DMS 273 (cell line): ENCODE data around the gene PPM1A.
"Not testable (repeated sequence)": the region's sequence is repeated elsewhere in the genome, so short reads cannot be mapped to it uniquely, and the experiment has no call there.

Source experiments
- DNase-seq: peaks from one replicate; lab custom pipeline; 2025; ENCODE audit not compliant: unreplicated experiment; lab: John Stamatoyannopoulos, UW

The PPM1A gene

DNA sequence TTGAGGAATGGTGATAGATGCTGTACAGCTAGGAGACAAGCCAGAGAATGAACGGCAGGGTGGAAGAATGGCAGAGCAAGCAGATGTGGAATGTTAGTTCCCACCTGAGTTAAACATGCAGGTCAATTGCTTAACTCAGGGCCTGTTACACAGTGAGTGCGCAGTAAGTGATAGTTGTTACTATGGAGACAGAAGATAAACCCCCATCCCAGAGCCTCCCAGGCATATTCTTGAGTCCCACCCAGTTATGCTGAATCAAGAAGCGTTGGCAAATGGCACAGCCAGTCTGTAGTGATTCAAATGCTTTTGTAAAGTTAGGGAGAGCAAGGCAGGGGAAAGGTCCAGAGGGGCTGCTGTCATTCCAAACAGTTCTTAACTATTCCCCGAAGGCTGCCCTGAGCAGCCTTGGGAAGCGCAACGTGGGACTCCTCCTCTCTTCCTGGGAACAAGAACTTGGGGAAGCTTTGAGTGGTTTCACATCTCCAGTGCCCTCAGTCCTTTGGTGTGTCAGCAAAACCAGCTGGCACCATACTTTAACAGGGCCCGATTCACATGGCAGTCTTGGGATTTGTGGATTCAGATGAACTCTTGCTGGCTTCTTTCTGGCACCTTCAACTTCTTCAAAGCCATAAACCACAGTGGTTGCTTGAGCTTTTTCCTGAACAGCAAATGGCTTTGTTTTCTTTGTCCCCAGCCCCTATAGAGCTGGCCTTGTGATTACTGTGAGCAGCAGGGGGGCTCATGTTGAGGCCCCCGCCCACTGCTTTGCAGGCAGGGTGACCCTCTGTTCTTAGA lies 66.4 kb downstream of the PPM1A start:
- DNase-seq = no peak

DNA sequence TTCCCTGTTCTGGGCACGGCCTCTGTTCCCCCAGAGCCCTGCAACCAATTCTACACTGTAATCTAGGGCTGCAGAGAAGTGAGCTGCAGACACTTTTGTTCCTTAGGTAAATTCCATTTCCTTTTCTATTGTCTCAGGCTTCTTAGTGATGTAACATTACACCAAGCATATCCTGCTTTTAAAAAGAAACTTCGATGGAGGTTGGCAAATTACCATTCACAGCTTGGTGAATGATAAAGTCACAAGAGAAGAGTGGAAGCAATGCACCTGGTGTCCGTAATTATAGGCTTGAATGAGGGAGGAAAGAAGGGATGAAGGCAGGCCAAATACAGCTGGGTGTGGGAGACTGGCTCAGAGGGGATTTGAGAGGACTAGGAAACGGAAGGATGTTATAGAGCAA lies 68.6 kb downstream of the PPM1A start:
- DNase-seq = no peak

DNA sequence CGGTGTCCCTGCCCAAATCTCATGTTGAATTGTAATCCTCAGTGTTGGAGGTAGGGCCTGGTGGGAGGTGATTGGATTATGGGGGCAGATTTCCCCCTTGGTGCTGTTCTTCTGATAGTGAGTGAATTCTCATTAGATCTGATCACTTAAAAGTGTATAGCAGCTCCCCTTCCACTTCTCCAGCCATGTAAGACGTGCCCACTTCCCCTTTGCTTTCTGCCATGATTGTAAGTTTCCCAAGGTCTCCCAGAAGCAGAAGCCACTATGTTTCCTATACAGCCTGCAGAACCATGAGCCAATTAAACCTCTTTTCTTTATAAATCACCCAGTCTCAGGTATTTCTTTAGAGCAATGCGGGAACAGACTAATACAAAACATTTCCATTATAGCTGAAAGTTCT lies 71.8 kb downstream of the PPM1A start:
- DNase-seq = not testable (repeated sequence)

DNA sequence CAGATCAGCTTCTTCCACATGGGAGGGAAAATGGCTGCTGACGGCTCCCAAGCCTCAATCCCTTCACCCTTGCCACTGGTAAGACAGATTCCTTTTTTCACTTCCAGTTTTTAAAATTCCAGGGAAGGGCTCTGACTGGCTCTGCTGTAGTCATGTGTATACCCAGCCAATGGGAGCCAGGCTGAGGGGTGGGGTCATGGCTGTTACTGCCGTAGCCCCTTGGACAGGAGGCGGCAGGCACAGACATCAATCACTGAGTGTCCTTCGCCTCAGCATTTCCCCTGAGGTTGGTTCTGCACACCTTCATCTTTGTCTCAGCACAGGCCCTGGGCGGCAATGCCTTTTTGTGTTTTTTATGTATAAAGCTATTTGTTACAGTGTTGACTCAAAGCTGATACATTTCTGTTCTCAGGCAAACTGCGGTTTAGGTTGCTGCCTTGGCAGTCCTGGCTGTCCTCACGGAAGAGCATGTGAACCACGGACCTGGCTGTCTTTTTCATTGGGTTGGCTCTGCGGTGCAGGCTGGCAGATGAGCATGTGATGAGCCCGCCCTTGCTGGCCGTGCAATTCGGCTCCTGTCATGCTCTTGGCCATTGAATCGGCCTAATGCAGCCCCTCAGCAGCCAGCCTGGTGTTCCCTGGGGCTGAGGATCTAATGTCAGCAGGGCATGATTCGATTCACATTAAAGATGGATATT lies 74.3 kb downstream of the PPM1A start:
- no peak for DNase-seq

DNA sequence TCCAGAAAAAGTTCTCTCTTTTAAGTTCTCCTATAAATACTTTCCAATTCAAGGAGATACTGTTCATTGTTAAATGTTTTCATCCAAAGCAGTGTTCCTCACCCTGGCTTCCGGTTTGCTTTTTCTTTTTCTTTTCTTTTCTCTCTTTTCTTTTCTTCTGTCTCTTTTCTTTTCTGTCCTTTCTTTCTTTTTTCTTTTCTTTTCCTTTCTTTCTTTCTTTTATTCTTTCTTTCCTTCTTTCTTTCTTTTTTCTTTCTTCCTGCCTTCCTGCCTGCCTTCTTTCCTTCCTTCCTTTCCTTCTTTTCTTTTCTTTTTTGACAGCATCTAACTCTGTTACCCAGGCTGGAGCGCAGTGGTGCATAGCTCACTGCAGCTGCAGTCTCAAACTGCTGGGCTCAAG lies 75.8 kb downstream of the PPM1A start:
- DNase-seq = no peak

DNA sequence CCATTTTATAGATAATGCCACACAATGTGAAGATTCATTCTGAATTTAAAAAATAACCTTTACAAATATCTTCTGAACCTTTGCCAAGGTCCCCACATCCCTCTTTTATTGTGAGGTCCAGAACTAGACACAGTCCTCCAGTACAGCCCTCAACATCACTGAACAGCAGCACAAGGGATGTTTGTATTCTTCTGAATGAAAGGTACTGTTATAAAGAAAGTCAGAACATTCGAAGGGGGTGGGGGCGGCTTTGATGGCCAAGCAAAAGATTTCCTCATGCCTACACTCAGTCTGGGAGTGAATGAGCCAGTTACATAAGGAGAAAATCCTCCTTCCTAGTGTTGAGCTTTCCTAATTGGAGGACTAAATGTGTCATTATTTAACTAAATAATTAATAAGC lies 77.3 kb downstream of the PPM1A start:
- no peak for DNase-seq

DNA sequence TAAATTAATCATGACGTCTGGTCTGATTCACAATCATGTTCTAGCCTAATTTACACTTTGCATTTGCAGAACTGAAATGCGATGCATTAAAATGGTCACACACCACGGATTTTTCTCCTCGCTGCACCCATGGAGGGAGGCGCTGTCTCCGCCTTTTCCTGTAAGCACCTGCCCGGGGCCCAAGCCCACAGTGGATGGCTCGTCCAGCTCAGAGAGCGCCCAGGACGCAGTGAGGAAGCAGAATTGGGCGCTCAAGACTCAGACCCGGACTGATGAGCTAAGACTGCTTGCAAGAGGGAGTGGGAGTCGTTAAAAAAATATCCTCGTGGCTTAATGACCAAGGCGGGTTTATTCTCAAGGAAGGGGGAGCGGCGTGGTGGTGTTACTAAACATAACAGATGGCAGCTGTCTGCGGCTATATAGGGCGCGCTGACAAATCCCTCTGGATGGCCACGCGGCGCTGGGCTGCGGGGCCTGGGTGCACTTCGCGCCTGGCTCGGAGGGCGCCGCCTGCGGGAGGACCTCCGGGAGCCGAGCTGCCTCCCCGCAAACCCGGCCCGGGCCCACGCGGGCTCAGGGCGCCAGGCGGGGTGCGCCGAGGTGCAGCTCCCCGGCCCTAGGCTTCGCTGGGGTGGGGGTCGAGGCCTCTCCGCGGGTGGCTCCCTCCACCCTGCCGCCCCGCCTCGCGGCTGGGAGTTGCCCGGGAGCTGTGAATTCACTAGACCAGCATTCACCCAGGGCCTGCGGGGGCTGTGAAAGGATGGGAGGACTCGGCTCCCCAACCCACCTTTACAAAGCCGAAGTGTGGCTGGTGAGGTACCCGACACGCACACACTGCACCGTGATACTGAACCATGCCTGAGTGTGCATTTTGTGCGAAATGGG lies 78.7 kb downstream of the PPM1A start:
- DNase-seq = peak; percentile 86

DNA sequence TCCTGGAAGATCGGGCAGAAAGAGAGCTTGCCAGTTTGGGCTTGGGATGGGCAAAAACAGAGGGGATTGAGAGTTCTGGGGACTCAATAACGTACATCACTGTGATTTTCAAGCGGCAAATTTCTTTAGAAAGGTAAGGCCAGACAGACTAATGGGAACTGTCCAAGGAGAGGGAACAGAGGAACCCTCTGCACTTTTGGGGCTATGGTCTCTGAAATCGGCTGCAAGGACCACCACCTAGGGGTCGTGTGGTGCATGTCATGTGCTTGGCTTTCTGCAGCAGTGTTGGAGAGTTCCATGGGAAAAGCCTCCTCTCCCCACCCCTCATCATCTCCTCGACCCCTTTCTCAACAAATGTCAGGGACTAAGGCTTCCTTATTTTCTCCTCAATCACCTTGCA lies 79.6 kb downstream of the PPM1A start:
- peak; percentile 25 for DNase-seq

DNA sequence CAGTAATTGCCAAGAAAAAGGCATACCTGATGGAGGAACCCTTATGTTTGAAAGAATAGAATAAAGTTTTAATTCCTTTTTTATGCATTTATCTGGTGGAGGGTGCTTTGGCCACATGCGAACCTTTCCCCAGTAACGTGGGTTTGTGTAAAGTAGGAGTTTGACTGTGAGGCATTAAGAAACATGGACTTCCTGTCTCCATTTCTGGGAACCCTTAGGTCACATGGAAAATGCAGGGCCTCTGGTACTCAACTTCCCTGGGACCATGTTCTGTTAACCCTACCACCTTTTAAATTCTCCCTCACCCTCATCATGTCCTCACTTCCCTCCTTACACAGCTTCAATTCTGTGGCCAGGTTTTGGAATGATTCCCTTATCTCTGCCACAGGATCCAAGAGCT lies 80.3 kb downstream of the PPM1A start:
- DNase-seq = no peak

DNA sequence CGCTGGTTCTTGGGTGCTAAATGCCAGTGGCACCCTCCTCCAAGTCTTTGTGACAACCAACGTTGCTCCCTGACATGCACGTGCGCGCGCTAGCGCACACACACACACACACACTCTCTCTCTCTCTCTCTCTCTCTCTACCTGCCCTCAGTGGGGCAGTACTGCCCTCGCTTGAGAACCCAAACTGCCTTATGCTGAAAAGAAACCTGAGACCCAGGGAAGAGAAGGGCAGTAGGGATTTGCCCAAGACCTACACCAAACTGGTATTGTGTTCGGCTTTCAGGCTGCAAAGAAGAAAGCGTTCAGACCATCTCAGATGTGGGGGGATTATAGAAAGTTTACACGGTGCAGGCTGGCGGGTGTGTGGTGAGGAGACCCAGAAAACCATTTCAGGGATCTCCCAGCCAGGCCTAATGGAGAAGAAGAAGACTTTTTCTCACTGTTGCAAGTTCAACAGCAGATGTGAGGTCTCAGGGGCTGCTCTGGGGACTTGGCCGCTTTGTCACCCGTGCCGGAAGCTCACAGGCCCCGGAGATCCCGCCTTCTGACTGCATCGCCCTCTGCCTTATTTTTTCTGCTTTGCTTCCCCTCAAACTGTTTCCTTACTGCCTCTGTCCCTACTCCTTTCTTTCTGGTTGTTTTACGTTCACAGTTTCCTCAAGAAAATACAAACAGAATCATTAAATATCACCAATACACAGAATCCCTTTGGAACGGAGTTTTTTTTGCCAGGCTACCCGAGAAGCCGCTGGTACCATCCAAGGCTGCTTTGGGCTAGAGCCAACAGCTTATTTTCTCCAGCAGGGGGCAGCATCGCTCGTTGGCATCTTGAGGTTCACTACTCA lies 82.4 kb downstream of the PPM1A start:
- DNase-seq = peak; percentile 88

DNA sequence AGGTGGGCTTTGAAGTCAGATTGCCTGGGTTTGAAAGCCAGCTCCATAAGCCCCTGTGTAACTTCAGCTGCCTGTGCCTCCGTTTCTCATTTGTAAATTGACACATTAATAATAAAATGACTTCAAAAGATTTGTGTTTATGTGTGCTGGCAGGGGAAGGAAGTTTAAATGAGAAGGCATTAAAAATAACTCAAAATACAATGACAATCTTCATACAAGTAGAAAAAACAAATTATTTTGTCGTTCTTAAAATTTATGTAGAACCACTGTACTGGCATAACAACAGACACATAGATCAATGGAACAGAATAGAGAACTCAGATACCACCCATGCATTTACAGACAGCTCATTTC lies 83.0 kb downstream of the PPM1A start:
- DNase-seq = no peak

DNA sequence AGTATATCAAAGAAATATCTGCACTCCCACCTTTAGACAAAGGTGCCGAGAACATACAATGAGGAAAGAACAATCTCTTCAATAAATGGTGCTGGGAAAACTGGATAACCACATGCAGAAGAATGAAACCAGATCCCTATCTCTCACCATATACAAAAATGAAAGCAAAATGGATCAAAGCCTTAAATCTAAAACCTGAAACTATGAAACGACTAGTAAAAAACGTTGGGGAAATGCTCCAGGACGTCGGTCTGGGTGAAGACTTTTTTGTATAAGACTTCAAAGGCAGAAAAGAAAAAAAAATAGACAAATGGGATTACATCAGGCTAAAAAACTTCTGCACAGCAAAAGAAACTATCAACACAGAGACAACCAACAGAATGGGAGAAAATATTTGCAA lies 83.8 kb downstream of the PPM1A start:
- DNase-seq = no peak

DNA sequence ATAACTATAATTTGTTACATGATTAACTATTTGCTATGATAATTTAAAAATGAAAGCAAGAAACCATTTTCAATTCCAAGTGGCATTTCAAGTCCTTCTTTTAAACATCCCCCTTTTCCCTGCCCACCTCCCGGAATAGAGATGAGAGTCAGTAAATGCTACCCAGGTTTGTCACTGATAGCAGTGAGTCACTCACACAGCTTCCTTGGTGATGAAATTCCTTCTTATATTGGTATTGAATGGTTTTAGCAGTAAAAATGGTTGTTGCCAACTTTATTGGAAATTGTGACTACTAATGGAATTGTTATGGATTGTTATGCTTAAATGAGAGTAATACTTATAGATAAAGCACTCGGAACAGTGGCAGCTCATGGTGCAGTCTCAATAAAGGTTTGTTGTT lies 90.5 kb downstream of the PPM1A start:
- DNase-seq = no peak

DNA sequence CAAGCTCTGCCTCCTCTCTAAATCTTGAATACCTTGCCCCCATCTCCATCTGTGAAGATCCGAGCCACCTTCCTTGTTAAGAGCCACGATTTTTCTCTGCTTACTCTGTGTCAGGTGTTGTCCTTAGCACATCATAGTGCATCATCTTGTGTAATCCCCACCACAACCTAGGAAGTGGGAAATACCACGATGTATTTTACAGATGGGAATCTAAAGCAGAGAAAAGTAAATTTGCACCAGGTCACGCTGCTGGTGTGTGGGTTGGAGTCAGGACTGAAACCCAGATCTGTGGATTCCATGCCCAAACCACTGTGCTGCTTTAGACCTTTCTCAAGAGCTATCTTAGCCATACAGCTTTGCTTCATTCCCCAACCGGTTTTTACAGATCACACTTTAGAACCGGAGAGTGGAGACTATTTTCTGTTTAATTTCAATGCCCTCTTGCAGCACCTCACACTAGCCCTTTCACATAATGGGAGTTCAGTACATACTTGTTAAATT lies 94.6 kb downstream of the PPM1A start:
- no peak for DNase-seq

DNA sequence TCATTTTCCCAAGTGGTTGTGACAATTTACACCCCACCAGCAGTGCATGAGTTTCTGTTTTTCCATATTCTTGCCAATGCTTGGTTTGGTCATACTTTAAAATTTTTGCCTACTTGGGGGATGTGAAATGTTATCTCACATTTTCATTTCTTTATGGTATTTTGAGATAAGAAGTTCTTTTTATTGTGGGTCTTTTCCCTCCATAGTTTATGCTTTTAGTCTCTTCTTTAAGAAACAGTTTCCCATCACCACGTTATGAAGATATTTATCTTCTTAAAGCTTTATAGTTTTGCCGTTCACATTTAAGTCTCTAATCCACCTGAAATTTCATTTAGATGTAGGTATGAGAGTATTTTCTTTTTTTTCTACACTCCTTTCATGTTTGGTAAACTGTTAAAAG lies 95.7 kb downstream of the PPM1A start:
- DNase-seq = no peak

DNA sequence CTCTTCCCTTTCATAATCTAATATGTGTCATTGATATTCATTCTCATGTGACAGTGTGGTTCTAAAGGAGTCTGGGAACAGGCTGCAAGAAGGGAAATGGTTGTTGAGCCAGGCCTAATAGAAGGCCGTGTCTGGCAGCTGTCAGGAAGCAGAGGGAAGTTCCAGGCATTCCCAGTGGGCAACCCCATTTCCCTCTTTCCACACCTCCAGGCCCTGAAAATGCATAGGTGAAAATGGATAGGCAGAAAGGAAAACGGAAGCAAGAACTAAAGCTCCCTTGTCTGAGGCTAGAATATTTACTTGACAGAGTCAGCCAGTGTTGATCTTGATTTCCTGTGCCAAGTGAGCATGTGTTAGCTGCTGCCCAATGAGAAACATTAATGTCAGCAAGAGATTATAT lies 97.7 kb downstream of the PPM1A start:
- DNase-seq = no peak

DNA sequence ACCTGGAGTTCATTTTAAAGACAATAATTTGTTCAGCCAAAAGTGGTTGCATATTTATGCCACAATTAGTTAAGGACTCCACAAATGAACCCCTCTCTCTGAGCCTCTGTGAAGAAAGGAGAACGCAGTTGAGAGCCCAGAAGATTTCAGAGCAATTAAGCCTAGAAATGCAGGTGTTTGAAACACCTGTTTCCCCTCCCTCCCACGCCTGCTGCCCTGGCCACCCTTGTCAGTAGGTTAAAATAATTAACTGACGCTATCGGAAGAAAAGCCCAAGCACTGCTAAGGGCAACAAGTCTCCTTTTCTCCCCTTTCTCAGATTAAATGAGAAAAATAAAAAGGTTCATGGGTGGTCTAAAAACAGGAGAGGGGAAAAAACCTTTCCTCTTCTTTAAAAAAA lies 99.2 kb downstream of the PPM1A start:
- no peak for DNase-seq
